ENCODE data around the gene KCNK6. TPM values are rescaled to one million over a fixed set of nuclear protein-coding genes. Genes with fewer than 3 reads are reported as not detected.
A peak's percentile ranks its signal among the peaks of the same experiment; 100 is the strongest.

Gene KCNK6
- total and polyA plus RNA-seq, 3 donors from 2014 or later, result 2.3 to 3.5 (median 3.4) TPM

- 54 to 71% methylated on average over 12 to 27 of the region's 28 CpGs for WGBS, 2 donors
- H3K27me3 ChIP-seq, result no peaks in the 10 kb centered on the region
- no peaks in the 10 kb centered on the region for H3K4me1 ChIP-seq
- H3K4me3 ChIP-seq, result peak within 1 kb of the TSS in 1 of 2 donors; percentile 36
- intact Hi-C loops (cut with DNase I; ENCODE audit: low total_unique reads), result no loop called here
- no peak within 1 kb of the TSS for H3K27ac ChIP-seq
- no peak for DNase-seq
- no peak for TF ChIP-seq POLR2A (IDR thresholded peaks at IDR 0.05)
- TF ChIP-seq, protein P1, sequence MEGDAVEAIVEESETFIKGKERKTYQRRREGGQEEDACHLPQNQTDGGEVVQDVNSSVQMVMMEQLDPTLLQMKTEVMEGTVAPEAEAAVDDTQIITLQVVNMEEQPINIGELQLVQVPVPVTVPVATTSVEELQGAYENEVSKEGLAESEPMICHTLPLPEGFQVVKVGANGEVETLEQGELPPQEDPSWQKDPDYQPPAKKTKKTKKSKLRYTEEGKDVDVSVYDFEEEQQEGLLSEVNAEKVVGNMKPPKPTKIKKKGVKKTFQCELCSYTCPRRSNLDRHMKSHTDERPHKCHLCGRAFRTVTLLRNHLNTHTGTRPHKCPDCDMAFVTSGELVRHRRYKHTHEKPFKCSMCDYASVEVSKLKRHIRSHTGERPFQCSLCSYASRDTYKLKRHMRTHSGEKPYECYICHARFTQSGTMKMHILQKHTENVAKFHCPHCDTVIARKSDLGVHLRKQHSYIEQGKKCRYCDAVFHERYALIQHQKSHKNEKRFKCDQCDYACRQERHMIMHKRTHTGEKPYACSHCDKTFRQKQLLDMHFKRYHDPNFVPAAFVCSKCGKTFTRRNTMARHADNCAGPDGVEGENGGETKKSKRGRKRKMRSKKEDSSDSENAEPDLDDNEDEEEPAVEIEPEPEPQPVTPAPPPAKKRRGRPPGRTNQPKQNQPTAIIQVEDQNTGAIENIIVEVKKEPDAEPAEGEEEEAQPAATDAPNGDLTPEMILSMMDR (IDR thresholded peaks at IDR 0.05), result no peak
- H3K9me3 ChIP-seq, result no peaks in the 10 kb centered on the region
- H3K36me3 ChIP-seq (ENCODE audit: low read depth, missing control alignments), result no peaks in the 10 kb centered on the region
These were observed 15.9 kb upstream of the KCNK6 start, which contains the start of gene C19orf33 for GRCh38 chr19:38303517-38304351. Gene C19orf33 (plus strand): TSS chr19:38304251. CDS start chr19:38304262, 11 bp downstream.

DNA sequence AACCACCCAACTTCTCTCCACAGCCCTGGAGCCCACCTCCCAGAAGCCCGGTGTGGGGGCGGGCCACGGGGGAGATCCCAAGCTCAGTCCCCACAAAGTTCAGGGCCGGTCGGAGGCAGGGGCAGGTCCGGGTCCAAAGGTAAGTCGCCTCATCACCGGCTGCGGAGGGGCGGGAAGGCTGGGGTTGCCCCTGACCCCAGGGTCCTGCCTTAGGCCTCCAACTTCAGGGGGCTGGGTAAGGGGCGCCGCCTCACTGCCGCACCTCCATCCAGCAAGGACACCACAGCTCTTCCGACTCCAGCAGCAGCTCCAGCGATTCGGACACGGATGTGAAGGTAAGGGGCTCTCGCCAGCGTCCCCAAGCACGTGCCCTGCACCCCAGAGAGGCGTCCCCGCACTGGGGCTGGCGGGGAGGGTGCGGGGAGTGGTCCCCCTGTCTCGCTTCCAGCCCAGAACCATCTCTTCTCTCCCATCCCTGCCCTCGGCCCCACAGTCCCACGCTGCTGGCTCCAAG lies 15.2 kb upstream of the KCNK6 start:
- Histone ChIP-seq H3K27ac (no peak overlapping the region), H3K9me3 (no peaks in the 10 kb centered on the region)
- TF ChIP-seq POLR2A (IDR thresholded peaks at IDR 0.05), result no peak
- TF ChIP-seq, protein P1 (IDR thresholded peaks at IDR 0.05), result no peak

DNA sequence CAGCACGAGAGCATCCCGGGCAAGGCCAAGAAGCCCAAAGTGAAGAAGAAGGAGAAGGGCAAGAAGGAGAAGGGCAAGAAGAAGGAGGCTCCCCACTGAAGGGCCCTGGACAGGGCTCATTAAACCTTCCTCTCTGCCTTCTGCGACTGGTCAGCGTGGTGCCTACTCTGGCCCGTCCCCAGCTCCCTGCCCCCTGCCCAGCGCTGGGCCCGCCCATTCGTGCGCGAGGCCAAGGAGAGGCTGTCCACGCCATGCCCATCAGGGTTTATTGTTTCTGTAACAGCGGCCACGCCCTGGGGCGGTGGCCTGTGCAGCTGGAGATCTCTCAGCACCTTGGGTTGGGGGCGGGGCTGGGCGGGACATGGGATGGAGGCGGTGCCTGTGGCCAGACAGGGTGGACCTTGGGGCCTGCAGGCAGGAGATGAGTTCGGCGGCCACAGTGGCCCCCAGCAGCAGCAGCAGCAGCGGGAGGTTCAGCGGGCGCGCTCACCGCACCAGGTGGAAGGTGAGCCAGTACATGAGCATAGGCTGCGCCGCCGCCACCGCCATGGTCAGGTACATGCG lies 14.7 kb upstream of the KCNK6 start:
- TF ChIP-seq, protein P1 (IDR thresholded peaks at IDR 0.05), result no peak
- no peak for TF ChIP-seq POLR2A (IDR thresholded peaks at IDR 0.05)
- Histone ChIP-seq H3K36me3 (ENCODE audit: low read depth, missing control alignments) (no peaks in the 10 kb centered on the region), H3K27ac (no peak overlapping the region), H3K9me3 (no peaks in the 10 kb centered on the region), H3K27me3 (no peaks in the 10 kb centered on the region), H3K4me3 (peak overlapping the region in 1 of 2 donors; percentile 36), H3K4me1 (no peaks in the 10 kb centered on the region)
- peak; percentile 46 for DNase-seq
- WGBS, 2 donors, result 51 to 56% methylated on average over 5 to 29 of the region's 29 CpGs
- intact Hi-C loops (cut with DNase I; ENCODE audit: low total_unique reads), result no loop called here

More for the DNA sequence above, 15.2 kb upstream of the KCNK6 start:
- peak overlapping the region in 1 of 2 donors; percentile 36 for H3K4me3 ChIP-seq
- H3K36me3 ChIP-seq (ENCODE audit: low read depth, missing control alignments), result no peaks in the 10 kb centered on the region
- no peaks in the 10 kb centered on the region for H3K4me1 ChIP-seq
- no peaks in the 10 kb centered on the region for H3K27me3 ChIP-seq
- intact Hi-C loops (cut with DNase I; ENCODE audit: low total_unique reads), result no loop called here
- 68 to 71% methylated on average over 9 to 17 of the region's 27 CpGs for WGBS, 2 donors
- DNase-seq, result no peak

- H3K4me3 ChIP-seq, result no peak overlapping the region
- H3K36me3 ChIP-seq (ENCODE audit: low read depth, missing control alignments), result no peaks in the 10 kb centered on the region
- H3K9me3 ChIP-seq, result no peaks in the 10 kb centered on the region
- TF ChIP-seq, protein P1 (IDR thresholded peaks at IDR 0.05), result no peak
- no peak for TF ChIP-seq POLR2A (IDR thresholded peaks at IDR 0.05)
- no peak overlapping the region for H3K27ac ChIP-seq
- WGBS, 2 donors, result 93 to 100% methylated on average over 3 of the region's 3 CpGs
- no peaks in the 10 kb centered on the region for H3K4me1 ChIP-seq
- intact Hi-C loops (cut with DNase I; ENCODE audit: low total_unique reads), result no loop called here
- DNase-seq, result no peak
- H3K27me3 ChIP-seq, result no peaks in the 10 kb centered on the region
These were observed 13.4 kb upstream of the KCNK6 start for GRCh38 chr19:38306236-38306635.
